Right renal pelvis (tissue), 4 donors: Measurements from ENCODE around the gene VTI1A. TPM values are rescaled to one million over a fixed set of nuclear protein-coding genes. Genes with fewer than 3 reads are reported as not detected.
"Not testable (repeated sequence)": the region's sequence is repeated elsewhere in the genome, so short reads cannot be mapped to it uniquely, and the experiment has no call there.

Source experiments
- DNase-seq, 4 donors: peaks; one replicate each; pipeline ENCODE4 v3.0.0-alpha.2; 2013; ENCODE audit warnings: low read depth in 4 of 4, low spot score in 3 of 4, missing footprints in 1 of 4
- polyA plus RNA-seq, 4 donors: library from polyadenylated mRNA; unstranded; fragments of 120-200 nt; gene quantifications; one replicate each; pipeline ENCODE4 v1.2.1, GENCODE V29; 2013; ENCODE audit not compliant: insufficient read length in 4 of 4

The VTI1A gene
- polyA plus RNA-seq, 4 donors: 19.4 to 20.9 (median 20.7) TPM

GRCh38 chr10:112448888-112449287 is 1.9 kb downstream of the VTI1A start:
- no peak for DNase-seq

- DNase-seq: no peak
These were observed 8.1 kb downstream of the VTI1A start for GRCh38 chr10:112454910-112455779.

- no peak for DNase-seq
These were observed 9.5 kb downstream of the VTI1A start for GRCh38 chr10:112456533-112456932.

- no peak for DNase-seq
These were observed 13.4 kb downstream of the VTI1A start for GRCh38 chr10:112460366-112460765.

GRCh38 chr10:112461029-112461887 is 14.2 kb downstream of the VTI1A start:
- DNase-seq: no peak

- not testable (repeated sequence) for DNase-seq
These were observed 17.1 kb downstream of the VTI1A start for GRCh38 chr10:112464074-112464473.

- DNase-seq: no peak
These were observed 18.4 kb downstream of the VTI1A start for GRCh38 chr10:112465299-112465883.

- no peak for DNase-seq
These were observed 19.8 kb downstream of the VTI1A start for GRCh38 chr10:112466802-112467201.

GRCh38 chr10:112467541-112468075 is 20.6 kb downstream of the VTI1A start:
- no peak for DNase-seq

GRCh38 chr10:112471878-112472487 is 25.0 kb downstream of the VTI1A start:
- peak in 1 of 4 donors; percentile 4 for DNase-seq

GRCh38 chr10:112475575-112476218 is 28.7 kb downstream of the VTI1A start:
- DNase-seq: no peak

- no peak for DNase-seq
These were observed 34.6 kb downstream of the VTI1A start for GRCh38 chr10:112481602-112482001.

- no peak for DNase-seq
These were observed 37.4 kb downstream of the VTI1A start for GRCh38 chr10:112484399-112484798.

- no peak for DNase-seq
These were observed 40.9 kb downstream of the VTI1A start for GRCh38 chr10:112487964-112488363.

GRCh38 chr10:112490545-112490944 is 43.5 kb downstream of the VTI1A start:
- no peak for DNase-seq

GRCh38 chr10:112491144-112491543 is 44.1 kb downstream of the VTI1A start:
- no peak for DNase-seq

- DNase-seq: no peak
These were observed 45.7 kb downstream of the VTI1A start for GRCh38 chr10:112492736-112493135.

- no peak for DNase-seq
These were observed 50.4 kb downstream of the VTI1A start for GRCh38 chr10:112497347-112497950.

- no peak for DNase-seq
These were observed 51.8 kb downstream of the VTI1A start for GRCh38 chr10:112498806-112499205.
